Prostate gland (tissue), 2 donors: ENCODE data around the gene ZNF358. TPM values are rescaled to one million over a fixed set of nuclear protein-coding genes. Genes with fewer than 3 reads are reported as not detected.

Experiments used
- DNase-seq: peaks from one replicate; pipeline ENCODE4 v3.0.0-alpha.2; 2019; ENCODE audit warnings: low spot score
- H3K27ac ChIP-seq, 2 donors: fragments of 200-600 bp; sonication (generic); 2 replicates each; pipeline ENCODE4 v1.5.1; 2017 to 2019
- H3K27me3 ChIP-seq: fragments of 200-600 bp; sonication (generic); replicated peaks from 2 replicates; pipeline ENCODE4 v1.5.1; 2019; ENCODE audit not compliant: insufficient read depth
- H3K36me3 ChIP-seq, 2 donors: fragments of 200-600 bp; sonication (generic); 1 replicate in 1 of 2; 2 replicates in 1 of 2; pipeline versions ENCODE4 v1.5.1 to v1.8.1; 2017 to 2019
- H3K4me1 ChIP-seq: fragments of 200-600 bp; sonication (generic); replicated peaks from 2 replicates; pipeline ENCODE4 v1.5.1; 2019
- H3K4me3 ChIP-seq, 2 donors: fragments of 200-600 bp; sonication (generic); 2 replicates each; pipeline ENCODE4 v1.5.1; 2017 to 2019
- H3K9me3 ChIP-seq: fragments of 200-600 bp; sonication (generic); 2 replicates; pipeline ENCODE4 v1.5.1; 2017
- CTCF ChIP-seq, 4 experiments: fragments of 200-600 bp in 2 of 4; fragments of 450-650 bp in 2 of 4; sonication (generic) in 2 of 4; IDR thresholded peaks; 1 replicate in 3 of 4; 2 replicates in 1 of 4; pipeline ENCODE4 v1.5.1; 2016 to 2019; ENCODE audit warnings: antibody characterized with exemption in 4 of 4, mild to moderate bottlenecking in 2 of 4, moderate library complexity in 2 of 4
- POLR2A ChIP-seq: fragments of 450-650 bp; IDR thresholded peaks from one replicate; pipeline ENCODE4 v1.6.1; 2016; ENCODE audit warnings: antibody characterized with exemption, mild to moderate bottlenecking
- POLR2AphosphoS5 ChIP-seq: sonication (generic); formaldehyde crosslinking; IDR thresholded peaks from one replicate; pipeline ENCODE4 v1.6.1; 2017; ENCODE audit warnings: antibody characterized with exemption
- WGBS: methylation state at CpG from one replicate; pipeline ENCODE4 v1.1.5; 2018; 5-methylcytosine and 5-hydroxymethylcytosine counted together
- intact Hi-C: fragments of 100-400 bp; cut with DNase I; formaldehyde crosslinking; loops from one replicate; pipeline ENCODE4 v1.14.2; 2022
- total RNA-seq, 2 donors: library from RNA; depleted of rRNA; stranded (reverse); fragments of >200 nt; gene quantifications; one replicate each; pipeline ENCODE4 v1.1.0, GENCODE V29; 2016

ZNF358 gene
- total RNA-seq, 2 donors from 2014 or later = 104 to 116 TPM

DNA sequence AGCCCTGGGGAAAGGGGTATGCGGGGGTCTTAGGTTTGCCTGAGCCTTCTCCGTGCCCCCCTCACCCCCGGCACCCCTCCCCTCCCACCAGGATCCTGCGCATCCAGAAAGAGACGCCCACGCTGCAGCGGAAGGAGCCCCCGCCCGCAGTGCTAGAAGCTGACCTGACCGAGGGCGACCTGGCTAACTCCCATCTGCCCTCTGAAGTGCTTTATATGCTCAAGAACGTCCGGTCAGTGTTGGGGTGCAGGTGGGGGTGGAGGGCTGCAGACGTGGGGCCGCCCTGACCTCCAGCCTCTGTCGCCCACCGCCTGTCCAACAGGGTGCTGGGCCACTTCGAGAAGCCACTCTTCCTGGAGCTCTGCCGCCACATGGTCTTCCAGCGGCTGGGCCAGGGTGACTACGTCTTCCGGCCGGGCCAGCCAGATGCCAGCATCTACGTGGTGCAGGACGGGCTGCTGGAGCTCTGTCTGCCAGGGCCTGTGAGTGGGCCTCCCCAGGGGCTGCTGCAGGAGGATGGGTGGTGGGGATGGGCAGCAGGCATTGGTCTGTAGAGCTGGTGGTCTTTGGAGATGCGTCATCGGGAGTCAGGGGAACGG, 24.0 kb downstream of the ZNF358 start:
- H3K9me3 ChIP-seq = no peaks in the 10 kb centered on the region
- H3K27ac ChIP-seq = no peak overlapping the region
- 94% methylated on average over 28 of the region's 28 CpGs for WGBS
- TF ChIP-seq CTCF (IDR thresholded peaks at IDR 0.05) (no peak), POLR2AphosphoS5 (no peak), POLR2A (no peak)
- H3K36me3 ChIP-seq = peaks cover 9 to 12% of the 10 kb centered on the region in 2 donors
- no peaks in the 10 kb centered on the region for H3K4me1 ChIP-seq
- intact Hi-C loops = loop anchor here (10.0 kb wide), 1 partner anchor 185 kb away; no protein-coding TSS in a partner anchor
- H3K4me3 ChIP-seq = no peak overlapping the region
- no peak for DNase-seq
- no peaks in the 10 kb centered on the region for H3K27me3 ChIP-seq

DNA sequence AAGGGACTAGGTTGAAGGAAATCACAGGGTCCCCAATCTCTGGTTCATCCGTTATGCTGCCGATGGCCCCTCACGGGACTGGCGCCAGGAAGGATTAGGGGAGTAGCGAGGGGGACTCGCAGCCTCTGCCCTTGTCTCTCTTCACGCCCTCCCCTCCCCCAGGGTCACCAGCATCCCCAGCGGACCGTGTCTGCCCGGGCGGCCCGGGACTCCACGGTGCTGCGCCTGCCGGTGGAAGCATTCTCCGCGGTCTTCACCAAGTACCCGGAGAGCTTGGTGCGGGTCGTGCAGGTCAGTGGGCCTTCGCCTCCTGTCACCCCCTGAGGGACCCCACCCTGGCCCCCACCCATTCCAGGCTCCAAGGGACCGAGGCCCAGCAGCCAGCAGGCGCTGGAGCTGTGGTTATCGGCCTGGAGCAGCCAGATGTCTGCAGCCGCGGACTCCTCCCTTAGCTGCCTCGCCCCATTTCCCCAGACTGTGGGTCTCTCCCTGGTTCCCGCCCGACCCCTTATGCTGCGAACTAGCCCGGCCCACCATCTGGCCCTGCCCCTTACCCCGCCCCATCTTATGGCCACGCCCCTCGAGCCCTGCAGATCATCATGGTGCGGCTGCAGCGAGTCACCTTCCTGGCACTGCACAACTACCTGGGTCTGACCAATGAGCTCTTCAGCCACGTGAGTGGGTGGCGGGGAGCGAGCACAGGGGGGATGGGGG, 25.0 kb downstream of the ZNF358 start:
- TF ChIP-seq CTCF (IDR thresholded peaks at IDR 0.05) = no peak
- TF ChIP-seq POLR2AphosphoS5 = no peak
- no peak for TF ChIP-seq POLR2A
- no peaks in the 10 kb centered on the region for H3K4me1 ChIP-seq
- H3K27ac ChIP-seq = no peak overlapping the region
- H3K36me3 ChIP-seq = peaks cover 9 to 12% of the 10 kb centered on the region in 2 donors
- no peak overlapping the region for H3K4me3 ChIP-seq
- intact Hi-C loops = no loop called here
- no peak for DNase-seq
- no peaks in the 10 kb centered on the region for H3K9me3 ChIP-seq
- H3K27me3 ChIP-seq = no peaks in the 10 kb centered on the region
- 70% methylated on average over 20 of the region's 39 CpGs for WGBS

- no peaks in the 10 kb centered on the region for H3K27me3 ChIP-seq
- no peak overlapping the region for H3K4me3 ChIP-seq
- TF ChIP-seq CTCF (IDR thresholded peaks at IDR 0.05) (no peak), POLR2A (no peak), POLR2AphosphoS5 (no peak)
- no peaks in the 10 kb centered on the region for H3K4me1 ChIP-seq
- no peak overlapping the region for H3K27ac ChIP-seq
- intact Hi-C loops = no loop called here
- DNase-seq = no peak
- no peaks in the 10 kb centered on the region for H3K9me3 ChIP-seq
- 94% methylated on average over 15 of the region's 15 CpGs for WGBS
- peaks cover 9 to 12% of the 10 kb centered on the region in 2 donors for H3K36me3 ChIP-seq
These were observed 25.5 kb downstream of the ZNF358 start for GRCh38 chr19:7541475-7541824.

- DNase-seq = no peak
- no peak for TF ChIP-seq POLR2A
- no peak for TF ChIP-seq CTCF (IDR thresholded peaks at IDR 0.05)
- no peak for TF ChIP-seq POLR2AphosphoS5
- H3K27me3 ChIP-seq = no peaks in the 10 kb centered on the region
- intact Hi-C loops = no loop called here
- no peaks in the 10 kb centered on the region for H3K4me1 ChIP-seq
- no peak overlapping the region for H3K4me3 ChIP-seq
- H3K9me3 ChIP-seq = no peaks in the 10 kb centered on the region
- no peak overlapping the region for H3K27ac ChIP-seq
- H3K36me3 ChIP-seq = peaks cover 9 to 12% of the 10 kb centered on the region in 2 donors
- WGBS = 93% methylated on average over 11 of the region's 11 CpGs
These were observed 26.0 kb downstream of the ZNF358 start for GRCh38 chr19:7541828-7542443.
